GM19328 (cell line): Measurements from ENCODE around the gene FMO5.
A peak's percentile ranks its signal among the peaks of the same experiment; 100 is the strongest.

ENCODE experiments used
- ATAC-seq: cut with Tn5 transposase; IDR thresholded peaks from one replicate; pipeline ENCODE4 v1.9.1; 2021; ENCODE audit warnings: mild to moderate bottlenecking, moderate library complexity; ENCODE audit not compliant: unreplicated experiment

FMO5 gene, protein sequence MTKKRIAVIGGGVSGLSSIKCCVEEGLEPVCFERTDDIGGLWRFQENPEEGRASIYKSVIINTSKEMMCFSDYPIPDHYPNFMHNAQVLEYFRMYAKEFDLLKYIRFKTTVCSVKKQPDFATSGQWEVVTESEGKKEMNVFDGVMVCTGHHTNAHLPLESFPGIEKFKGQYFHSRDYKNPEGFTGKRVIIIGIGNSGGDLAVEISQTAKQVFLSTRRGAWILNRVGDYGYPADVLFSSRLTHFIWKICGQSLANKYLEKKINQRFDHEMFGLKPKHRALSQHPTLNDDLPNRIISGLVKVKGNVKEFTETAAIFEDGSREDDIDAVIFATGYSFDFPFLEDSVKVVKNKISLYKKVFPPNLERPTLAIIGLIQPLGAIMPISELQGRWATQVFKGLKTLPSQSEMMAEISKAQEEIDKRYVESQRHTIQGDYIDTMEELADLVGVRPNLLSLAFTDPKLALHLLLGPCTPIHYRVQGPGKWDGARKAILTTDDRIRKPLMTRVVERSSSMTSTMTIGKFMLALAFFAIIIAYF

DNA sequence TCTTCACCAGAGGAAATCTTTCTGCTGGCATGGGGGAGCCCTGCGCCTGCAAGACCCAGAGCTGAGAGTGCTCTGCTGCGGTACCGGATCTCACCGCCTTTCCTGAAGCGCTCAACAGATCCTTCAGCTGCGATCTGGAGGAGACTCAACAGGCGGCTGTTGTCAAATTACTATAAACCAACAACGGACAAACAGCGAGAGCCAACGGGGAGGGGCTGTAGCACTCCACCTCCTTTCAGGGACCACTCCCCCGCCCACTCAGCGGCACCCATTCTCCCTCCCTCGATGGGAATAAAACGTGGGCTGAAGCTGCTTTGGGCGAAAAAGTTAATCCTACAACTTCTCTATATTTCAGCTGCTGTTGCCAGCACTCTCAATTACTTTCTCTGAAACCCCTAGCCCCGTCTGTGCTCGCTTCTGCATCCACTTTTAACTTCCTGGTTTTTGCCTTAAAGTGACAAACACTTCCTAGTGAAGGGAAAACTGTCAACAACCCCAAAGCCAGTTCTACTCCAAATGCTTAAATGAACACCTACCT, at the start of gene FMO5:
Gene FMO5, minus strand, starts transcription at position 147 of the 538 bp plus-strand sequence. CDS start 310 bp downstream, outside the sequence.
- no peak for ATAC-seq

DNA sequence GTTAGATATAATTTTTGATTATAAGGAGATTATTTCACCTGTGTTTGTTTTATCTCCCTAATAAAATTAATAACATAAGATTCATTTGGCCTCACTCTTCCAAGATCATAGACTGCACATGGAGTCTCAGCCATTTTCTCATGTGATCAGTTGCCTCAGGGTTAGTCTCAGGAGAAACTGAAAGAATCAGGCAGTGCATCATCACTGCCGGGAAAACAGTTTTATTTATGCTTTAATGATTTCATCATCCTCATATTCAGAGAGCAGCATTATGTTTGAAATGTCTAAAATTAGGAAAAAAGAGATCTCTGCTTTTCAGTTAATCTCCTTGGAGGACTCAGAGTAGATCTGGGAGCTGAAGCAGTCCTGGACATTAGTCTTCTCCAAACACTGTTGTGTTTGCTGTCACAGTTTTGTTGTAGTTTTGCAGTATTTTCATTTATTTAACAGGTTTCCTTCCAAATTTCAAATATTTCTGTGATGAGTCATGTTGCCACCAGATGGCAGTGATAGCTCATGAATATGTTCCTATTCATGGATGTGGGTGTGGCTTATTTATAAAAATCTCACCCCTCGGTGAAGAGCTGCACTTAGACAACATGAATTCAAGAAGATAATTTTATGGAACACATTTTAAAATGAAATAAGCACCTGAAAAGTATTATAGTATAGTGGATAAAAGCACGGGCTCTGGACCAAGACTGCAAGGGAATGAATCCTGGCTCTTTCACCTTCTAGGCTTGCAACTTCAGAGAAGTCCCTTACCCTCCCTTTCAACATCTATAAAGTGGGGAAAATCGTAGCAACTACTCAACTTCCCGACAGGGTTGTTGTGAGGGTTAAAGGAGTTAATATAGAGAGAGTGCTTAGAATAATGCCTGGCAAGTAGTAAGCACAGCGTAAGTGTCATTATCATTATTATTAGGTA, 48.5 kb upstream of the FMO5 start:
- ATAC-seq = no peak

DNA sequence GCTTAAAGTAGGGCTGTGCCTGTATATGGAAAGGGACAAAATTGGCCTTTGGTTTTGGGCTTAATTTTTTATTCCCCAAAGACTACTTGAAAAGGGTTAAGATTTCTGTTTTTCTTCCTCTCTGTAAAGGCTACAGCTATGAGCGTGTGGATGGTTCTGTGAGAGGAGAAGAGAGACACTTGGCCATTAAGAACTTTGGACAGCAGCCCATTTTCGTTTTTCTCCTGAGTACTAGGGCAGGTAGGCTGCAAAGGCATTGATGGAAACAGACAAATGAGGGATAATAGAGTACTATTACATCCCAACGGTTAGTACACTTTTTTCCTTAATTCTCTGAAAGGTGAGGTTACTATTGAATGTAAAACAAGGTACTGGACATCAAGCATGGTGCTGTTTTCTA, 46.9 kb upstream of the FMO5 start:
- ATAC-seq = no peak

DNA sequence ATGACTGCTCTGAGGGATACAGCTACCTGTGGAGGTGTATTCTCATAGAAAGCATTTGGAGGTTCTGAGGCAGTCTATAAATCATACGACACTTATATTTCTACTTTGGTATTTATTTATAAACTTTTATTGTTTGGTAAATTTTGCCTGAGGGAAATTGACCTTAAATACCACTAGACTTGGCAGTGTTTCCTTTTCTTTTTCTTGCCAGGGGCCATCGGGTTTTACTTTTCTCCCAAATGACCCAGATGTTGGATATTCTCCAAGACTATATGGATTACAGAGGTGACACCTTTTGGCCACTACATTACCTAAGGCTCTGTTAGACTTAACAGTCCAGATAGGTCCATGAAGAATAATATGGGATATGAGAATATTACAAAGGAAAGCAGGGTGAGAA, 45.6 kb upstream of the FMO5 start:
- ATAC-seq = no peak

DNA sequence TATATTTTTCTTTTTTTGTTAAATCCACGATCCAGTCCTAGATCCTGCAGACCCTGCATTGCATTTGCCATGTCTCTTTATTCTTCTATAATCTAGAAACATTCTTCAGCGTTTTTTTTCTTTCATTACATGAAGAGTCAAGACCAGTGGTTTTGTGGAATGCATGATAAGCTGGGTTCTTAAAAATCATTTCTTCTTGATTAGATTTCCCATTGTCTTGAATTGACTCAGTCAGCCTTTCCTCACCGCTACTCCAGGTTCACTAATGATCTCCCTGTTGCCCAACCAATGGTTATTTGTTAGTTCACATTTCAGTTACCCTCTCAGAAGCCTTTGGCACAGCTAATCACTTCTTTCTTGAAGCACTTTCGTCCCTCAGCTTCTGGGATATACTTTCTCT, 42.6 kb upstream of the FMO5 start:
- no peak for ATAC-seq

DNA sequence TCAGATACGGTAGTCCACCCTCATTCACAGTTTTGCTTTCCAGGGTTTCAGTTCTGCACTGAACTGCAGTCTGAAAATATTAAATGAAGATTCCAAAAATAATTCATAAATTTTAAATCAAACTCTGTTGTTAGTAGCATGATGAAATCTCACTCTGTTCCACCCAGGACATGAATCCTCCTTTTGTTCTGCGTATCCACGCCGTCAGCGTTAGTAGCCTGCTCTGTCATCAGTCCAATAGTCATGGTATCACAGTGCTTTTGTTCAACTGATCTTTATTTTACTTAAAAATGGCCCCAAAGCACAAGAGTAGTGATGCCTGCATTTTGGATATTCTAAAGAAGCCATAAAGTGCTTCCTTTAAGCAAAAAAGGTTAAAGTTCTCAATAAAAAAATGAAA, 41.2 kb upstream of the FMO5 start:
- no peak for ATAC-seq

DNA sequence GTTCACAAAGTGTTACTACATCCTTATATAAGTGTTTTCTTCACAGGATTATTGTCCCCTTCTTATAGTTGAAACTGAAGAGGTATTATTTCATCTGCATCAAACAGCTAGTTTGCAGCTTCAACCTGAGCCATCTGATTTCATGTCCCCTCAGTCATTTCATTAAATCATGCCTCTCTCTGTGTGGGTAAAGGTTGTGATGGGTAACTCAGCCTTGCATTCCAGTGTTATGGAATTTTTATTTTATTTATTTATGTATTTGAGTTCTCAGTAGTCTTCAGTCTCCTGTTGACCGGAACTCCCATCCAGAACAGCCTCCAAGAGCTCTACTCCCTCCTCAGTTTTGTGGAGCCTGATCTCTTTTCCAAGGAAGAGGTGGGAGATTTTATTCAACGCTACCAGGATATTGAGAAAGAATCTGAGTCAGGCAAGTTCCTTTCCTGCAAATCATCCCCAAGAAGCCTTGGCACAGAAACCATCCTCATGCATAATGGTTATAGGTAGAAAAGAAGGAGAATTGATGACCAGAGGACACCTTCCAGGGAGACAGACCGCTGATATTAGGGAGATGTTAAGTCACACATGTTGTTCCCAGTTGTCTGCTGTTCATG, 39.1 kb upstream of the FMO5 start:
- no peak for ATAC-seq

DNA sequence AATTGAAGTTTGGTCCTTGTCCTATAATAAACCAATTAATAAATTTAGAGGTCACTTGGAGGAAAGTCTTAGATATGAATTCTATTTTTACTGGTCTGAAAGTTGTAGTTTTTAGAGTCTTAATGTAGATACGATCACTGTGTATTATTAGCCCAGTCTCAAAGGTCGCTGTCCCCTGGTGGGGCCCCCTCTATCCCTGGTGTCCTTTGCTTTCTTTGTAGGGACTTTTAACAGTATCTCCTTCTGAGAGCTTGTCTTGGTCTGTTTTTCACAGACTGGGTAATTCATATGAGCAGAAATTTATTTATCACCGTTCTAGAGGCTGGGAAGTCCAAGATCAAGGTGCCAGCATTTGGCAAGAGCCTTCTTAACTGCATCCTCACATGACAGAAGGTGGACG, 35.8 kb upstream of the FMO5 start:
- ATAC-seq = no peak

DNA sequence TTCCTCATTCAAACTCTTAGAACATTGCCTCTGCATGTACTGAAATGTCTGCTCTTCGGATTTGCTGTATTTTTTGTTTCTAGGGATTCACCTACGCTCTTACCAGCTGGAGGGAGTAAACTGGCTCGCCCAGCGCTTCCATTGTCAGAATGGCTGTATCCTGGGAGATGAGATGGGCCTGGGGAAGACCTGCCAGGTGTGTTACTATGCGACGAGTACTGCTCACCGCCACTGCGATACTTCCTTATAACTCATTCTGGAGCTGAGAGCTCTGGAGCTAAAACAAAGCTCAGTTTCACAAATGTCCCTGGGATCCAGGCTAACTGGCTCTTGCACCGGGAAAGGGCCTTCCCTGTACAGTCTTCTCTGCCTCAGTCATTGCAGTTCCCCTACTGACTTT, 27.4 kb upstream of the FMO5 start:
- ATAC-seq = no peak

DNA sequence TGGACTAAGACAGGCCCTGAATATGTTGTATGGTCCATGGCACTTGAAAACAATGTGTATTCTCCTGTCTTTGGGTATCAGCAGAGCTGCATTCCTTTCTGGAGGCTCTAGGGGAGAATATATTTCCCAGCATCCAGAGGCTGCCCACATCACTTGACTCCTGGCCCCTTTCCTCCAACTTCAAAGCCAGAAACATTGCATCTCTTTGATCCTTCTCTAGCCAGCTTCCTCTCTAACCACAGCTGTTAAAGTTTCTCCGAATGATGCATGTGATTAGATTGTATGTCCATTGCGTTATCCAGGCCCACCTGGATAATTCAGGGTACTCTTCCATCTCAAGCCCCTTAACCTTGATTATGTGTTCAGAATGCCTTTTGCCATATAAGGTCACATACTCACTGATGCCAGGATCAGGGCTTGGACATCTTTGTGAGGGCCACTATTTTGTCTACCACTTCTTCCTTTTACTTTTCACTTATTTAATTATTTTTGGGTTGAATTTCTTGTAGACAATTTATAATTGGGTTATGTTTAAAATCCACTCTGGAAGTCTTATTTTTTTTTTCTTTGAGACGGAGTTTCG, 22.6 kb upstream of the FMO5 start:
- no peak for ATAC-seq

DNA sequence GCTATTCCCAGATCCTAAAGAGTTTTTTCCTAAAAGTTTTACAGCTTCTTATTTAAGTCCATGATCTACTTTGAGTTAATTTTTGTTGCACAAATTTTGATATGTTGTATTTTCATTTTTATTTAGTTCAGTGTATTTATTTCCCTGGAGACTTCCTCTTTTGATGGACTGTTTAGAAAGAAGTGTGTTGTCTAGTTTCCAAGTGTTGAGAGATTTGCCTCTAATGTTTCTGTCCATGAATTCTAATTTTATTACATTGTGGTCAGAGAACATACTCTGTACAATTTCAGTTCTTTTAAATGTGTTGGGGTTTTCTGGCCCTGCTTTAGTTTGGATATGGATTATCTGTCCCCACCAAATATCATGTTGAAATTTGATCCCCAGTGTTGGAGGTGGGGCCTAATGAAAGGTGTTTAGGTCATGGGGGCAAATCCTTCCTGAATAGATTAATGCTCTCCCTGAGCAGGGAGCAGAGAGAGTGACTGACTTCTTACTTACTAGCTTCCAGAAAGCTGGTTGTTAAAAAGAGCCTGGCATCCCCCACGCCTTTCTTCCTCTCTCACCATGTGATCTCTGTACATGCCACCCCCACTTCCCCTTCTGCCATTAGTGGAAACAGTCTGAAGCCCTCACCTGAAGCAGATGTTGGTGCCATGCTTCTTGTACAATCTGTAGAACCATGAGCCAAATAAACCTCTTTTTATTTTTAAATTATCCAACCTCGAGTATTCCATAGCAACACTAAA, 21.9 kb upstream of the FMO5 start:
- ATAC-seq = no peak

DNA sequence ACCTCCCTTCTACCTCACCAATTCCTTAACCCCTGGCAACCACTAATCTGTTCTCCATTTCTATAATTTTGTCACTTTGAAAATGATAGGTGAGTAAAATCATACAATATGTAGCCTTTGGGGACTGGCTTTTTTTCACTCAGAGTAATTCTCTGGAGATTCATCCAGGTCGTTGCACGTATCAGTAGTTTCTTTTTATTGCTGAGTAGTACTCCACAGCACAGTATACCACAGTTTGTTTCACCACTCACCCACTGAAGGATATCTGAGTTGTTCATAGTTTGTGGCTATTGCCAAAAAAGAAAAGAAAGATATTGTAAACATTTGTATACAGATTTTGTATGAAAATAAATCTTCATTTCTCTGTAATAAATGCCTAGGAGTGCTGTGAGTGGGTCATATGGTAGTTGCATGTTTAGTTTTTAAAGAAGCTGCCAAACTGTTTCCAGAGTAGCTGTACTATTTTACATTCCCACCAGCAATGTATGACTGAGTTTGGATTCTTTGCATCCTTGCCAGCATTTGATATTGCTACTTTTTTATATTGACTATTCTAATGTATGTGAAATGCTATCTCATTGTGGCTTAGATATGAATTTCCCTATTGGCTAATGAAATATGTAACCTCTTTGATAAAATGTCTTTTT, 21.0 kb upstream of the FMO5 start:
- no peak for ATAC-seq

DNA sequence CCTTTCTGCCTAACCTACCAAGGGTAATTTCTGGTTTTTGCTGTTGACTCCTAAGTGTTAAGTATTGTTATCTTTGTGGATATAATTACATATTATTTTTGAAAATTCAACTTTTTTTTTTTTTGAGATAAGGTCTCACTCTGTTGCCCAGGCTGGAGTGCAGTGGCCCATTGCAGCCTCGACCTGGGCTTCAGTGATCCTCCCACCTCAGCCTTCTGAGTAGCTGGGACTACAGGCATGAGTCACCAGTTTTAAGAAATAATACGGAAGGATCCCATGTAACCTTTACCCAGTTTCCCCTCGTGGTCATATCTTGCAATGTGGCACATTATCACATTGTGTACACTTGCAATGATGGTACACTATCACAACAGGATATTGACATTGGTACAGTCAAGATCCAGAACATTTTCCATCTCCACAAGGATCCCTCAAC, 20.5 kb upstream of the FMO5 start:
- no peak for ATAC-seq

DNA sequence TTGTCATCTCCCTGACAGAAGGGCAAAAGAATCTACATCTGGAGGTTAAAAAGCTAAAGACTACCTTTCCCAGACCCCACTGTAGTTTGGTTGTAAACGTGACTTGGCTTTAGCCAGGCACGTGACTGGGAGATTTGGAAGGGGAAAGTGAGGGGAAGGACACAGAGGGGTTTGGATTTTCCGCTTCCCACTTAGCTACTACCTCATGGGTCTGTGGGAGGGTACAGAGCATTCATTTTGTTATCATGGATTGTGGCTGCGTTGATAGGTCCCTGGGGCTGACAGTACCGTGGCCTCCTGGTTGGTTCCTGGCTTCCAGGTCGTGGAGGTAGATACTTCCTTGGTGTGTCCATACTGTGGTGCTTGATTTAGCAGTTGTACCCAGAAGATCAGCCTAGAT, 20.0 kb upstream of the FMO5 start:
- no peak for ATAC-seq

DNA sequence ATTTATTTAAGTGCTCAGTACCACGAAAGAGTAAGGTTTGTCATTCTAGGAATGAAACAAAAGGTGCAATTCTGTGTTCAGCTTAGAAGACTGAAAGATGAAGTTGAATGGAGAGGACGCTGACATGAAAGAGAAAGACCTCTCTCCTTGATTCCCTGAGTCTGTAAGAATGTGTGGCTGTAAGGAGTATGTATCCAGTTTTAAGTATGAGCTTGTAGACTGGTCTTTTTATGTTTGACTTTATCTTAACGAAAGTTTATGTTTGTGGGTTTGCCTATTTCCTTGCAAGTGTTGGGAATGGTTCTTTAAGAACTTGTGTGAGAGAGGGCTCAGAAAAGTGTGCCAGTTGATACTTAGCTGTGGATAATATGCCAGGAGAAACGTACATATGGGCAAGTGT, 18.7 kb upstream of the FMO5 start:
- no peak for ATAC-seq

DNA sequence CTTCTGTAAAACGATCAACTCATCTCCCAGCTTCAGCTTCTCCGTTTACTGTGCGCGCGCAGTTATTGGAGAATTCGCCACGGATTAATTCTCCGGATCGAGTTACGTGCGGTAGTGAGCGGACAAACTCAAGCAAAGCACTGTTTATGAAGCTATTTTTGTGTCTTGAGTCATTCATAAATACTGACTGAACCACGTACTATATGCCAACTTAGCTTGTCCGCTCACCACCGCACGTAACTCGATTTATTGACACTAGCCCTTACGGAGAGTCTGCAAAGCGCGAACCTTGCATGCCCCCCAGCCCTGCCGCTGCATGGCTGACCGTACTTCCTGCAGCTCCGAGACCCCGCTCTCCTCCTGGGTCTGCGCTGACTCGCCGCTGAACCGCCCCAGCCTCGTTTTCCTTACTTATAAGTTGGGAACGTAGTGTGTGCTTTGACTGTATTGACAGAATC, 18.1 kb upstream of the FMO5 start:
- ATAC-seq = no peak

DNA sequence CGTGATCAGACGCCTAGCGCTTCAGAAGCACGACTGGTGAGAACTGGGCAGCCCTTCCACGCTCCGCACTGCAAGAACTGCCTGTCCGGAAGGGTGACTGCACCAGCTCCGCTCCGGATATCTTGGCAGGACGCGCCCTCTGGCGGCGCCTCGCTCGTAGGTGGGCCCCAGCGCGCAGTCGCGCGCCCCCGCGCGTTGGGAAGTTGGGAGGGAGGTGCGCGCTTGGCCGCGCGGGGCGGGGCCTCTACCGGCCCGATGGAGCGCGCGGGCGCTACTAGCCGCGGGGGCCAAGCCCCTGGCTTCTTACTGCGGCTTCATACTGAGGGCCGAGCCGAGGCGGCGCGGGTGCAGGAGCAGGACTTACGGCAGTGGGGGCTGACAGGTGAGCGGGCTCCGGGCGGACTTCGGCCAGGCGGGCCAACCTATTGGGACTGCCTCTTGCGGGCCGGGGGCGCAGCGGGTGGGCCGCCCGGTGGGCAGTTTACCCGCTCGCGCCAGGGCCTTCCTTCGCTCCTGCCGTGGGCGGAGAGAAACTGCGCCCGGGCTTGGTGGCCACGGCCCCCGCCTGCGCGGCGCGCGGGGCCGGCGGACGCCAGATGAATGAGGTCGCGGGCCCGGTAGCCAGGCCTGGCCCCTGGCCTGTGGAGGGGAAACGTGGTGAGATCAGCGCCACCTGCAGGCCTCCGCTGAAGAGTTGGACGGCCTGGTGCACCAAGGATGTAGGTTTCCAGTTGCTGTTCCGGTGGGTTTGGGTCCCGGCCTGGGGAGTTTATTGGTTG, 17.5 kb upstream of the FMO5 start, which contains the start of gene CHD1L:
Gene CHD1L, plus strand, starts transcription at position 236 of the 779 bp plus-strand sequence. Its CDS starts 20 bp downstream, at position 256.
- ATAC-seq = peak; percentile 82

DNA sequence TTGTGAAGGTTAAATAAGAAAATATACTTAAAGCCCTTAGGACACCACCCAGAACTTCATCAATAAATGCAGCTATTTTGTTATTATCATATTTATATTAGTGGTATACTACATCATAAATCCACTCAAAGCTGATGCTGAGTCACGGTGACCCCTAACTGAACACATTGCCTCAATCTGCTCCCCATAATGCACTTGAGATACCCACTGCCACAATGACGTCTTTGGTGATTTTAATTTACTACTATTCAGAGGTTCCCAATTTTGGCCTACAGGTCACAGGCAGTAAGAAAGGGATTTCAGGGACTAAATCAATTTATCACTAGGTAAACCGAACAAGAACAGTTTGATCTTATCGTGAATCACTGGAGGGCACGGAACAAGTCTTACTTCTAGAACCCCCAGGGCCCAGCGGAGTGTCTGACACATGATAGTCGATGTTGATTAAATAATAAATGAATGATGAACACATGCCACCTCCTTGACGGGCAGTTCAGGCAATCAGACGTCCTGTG, 16.9 kb upstream of the FMO5 start:
- no peak for ATAC-seq
